Fibroblast of lung (primary cell): ENCODE results near the gene STOX2. TPM values are rescaled to one million over a fixed set of nuclear protein-coding genes. Genes with fewer than 3 reads are reported as not detected.

Experiments
- DNase-seq, 2 donors: peaks; one replicate each; pipeline versions ENCODE4 v3.0.0 to v3.0.0-alpha.2; 2010; ENCODE audit warnings: low read depth in 2 of 2
- H2AFZ ChIP-seq: 2 replicates; pipeline ENCODE4 v1.5.1; 2012; ENCODE audit warnings: low read length, control low read depth, inconsistent platforms
- H3K27ac ChIP-seq: 2 replicates; pipeline ENCODE4 v1.5.1; 2011; ENCODE audit warnings: low read length, control low read depth; ENCODE audit not compliant: insufficient read depth
- H3K27me3 ChIP-seq: 2 replicates; pipeline ENCODE4 v1.5.1; 2011; ENCODE audit warnings: mild to moderate bottlenecking, low read length; ENCODE audit not compliant: control insufficient read depth, insufficient read depth
- H3K36me3 ChIP-seq: 2 replicates; pipeline ENCODE4 v1.5.1; 2011; ENCODE audit warnings: low read length; ENCODE audit not compliant: control insufficient read depth, insufficient read depth
- H3K4me1 ChIP-seq: 2 replicates; pipeline ENCODE4 v1.5.1; 2011; ENCODE audit warnings: low read length; ENCODE audit not compliant: control insufficient read depth, insufficient read depth; ENCODE audit errors: extremely low read depth
- H3K4me2 ChIP-seq: 2 replicates; pipeline ENCODE4 v1.5.1; 2011; ENCODE audit warnings: low read length, control low read depth; ENCODE audit not compliant: insufficient read depth; ENCODE audit errors: extremely low read depth
- H3K4me3 ChIP-seq, 4 experiments: fragments of 200-600 bp in 1 of 4; sonication (generic) in 1 of 4; replicated peaks in 1 of 4; 2 replicates each; pipeline ENCODE4 v1.5.1; 2011 to 2016; ENCODE audit warnings: low read length in 4 of 4, low read depth in 3 of 4, mild to moderate bottlenecking in 3 of 4, control low read depth in 2 of 4, inconsistent platforms in 1 of 4, mixed read lengths in 1 of 4; ENCODE audit not compliant: insufficient read depth in 1 of 4; ENCODE audit errors: control extremely low read depth in 1 of 4
- H3K79me2 ChIP-seq: 2 replicates; pipeline ENCODE4 v1.5.1; 2012; ENCODE audit warnings: mild to moderate bottlenecking, low read length, inconsistent platforms; ENCODE audit not compliant: control insufficient read depth, insufficient read depth
- H3K9ac ChIP-seq: 2 replicates; pipeline ENCODE4 v1.5.1; 2011; ENCODE audit warnings: mild to moderate bottlenecking, low read length, control low read depth; ENCODE audit not compliant: insufficient read depth
- H3K9me3 ChIP-seq: 2 replicates; pipeline ENCODE4 v1.5.1; 2012; ENCODE audit warnings: low read depth, low read length; ENCODE audit not compliant: control insufficient read depth, insufficient read depth
- H4K20me1 ChIP-seq: 2 replicates; pipeline ENCODE4 v1.5.1; 2011; ENCODE audit warnings: low read length; ENCODE audit not compliant: control insufficient read depth, insufficient read depth; ENCODE audit errors: extremely low read depth
- CTCF ChIP-seq, 2 donors: IDR thresholded peaks in 1 of 2; conservative IDR thresholded peaks in 1 of 2; 1 replicate in 1 of 2; 2 replicates in 1 of 2; pipeline ENCODE4 v1.5.1; 2011 to 2012; ENCODE audit warnings: low read length in 2 of 2, control low read depth in 1 of 2, inconsistent platforms in 1 of 2, low read depth in 1 of 2, mild to moderate bottlenecking in 1 of 2
- EZH2 ChIP-seq: IDR thresholded peaks from 2 replicates; pipeline ENCODE4 v1.5.1; 2012; ENCODE audit warnings: low read length, control low read depth, mild to moderate bottlenecking; ENCODE audit errors: missing control alignments
- polyA plus RNA-seq, 2 donors: library from polyadenylated mRNA; depleted of rRNA in 1 of 2; stranded (reverse) in 1 of 2; unstranded in 1 of 2; fragments of >200 nt; gene quantifications; 2 replicates each; pipeline ENCODE4 v1.2.1, GENCODE V29; 2011 to 2012; ENCODE audit warnings: missing spikeins in 1 of 2
- total RNA-seq: library from RNA; depleted of rRNA; stranded (reverse); fragments of >200 nt; gene quantifications from 2 replicates; pipeline ENCODE4 v1.2.1, GENCODE V29; 2014

The STOX2 gene
- total and polyA plus RNA-seq, 2 donors (not counting 1 experiment from before 2014, with no cell fraction given): 0.66 to 3.3 TPM

- Histone ChIP-seq H2AFZ (no peak overlapping the region), H4K20me1 (no peaks in the 10 kb centered on the region), H3K27me3 (peaks cover 17% of the 10 kb centered on the region), H3K9ac (no peak overlapping the region), H3K4me2 (peak overlapping the region; percentile 9), H3K4me1 (no peaks in the 10 kb centered on the region), H3K4me3 (peak overlapping the region in 2 of 4 experiments; percentile 42 to 46), H3K9me3 (no peaks in the 10 kb centered on the region), H3K27ac (no peak overlapping the region), H3K36me3 (no peaks in the 10 kb centered on the region), H3K79me2 (no peaks in the 10 kb centered on the region)
- DNase-seq: no peak
- no peak for TF ChIP-seq CTCF (conservative IDR thresholded peaks at IDR 0.05 in 1 of 2, IDR thresholded peaks at IDR 0.05 in 1 of 2; ENCODE audit: low read depth in 1 of 2, low read length in 2 of 2)
- TF ChIP-seq EZH2: no peak
Observed at GRCh38 chr4:183906489-183906738, 1.3 kb downstream of the STOX2 start.

DNA sequence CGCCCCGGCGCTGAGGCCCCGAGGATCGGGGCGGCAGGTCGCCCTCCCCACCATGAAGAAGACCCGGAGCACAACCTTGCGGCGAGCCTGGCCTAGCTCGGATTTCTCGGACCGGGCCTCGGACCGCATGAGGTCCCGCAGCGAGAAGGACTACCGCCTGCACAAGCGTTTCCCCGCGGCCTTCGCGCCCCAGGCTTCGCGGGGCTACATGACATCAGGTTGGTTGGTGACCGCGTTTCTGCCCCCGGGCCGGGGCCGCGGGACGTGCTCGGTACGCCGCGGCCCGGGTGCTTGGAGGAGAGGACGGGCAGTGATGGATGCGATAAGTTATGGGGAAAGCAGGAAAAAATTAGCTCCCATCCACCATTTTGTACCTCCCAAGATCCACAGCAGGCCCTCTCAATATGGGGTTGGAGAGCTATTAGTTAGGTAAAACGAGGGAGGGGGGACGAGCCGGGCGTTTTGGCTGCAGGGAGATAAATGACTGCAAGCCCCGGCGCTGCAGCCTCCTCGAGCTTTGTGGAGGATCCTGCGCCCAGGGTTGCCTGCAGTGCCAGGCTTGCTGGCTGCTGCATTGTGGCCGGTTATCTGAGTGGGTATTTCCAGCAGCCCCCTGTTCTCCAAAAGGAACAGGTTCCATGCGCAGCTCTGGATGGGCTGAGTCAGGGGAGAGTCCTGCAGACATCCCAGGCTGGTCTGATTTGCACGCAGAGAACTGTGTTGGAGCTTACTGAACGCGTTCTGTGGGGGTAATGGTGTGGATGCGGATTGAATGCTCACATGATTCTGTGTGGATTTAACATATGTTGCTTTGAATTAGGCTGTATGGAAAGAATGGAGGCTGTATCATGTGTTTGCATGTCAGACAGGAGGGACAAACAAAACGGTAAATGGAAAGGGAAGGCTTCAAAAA lies 1.9 kb downstream of the STOX2 start:
- Histone ChIP-seq H3K27me3 (peaks cover 17% of the 10 kb centered on the region), H3K9ac (no peak overlapping the region), H3K27ac (no peak overlapping the region), H3K36me3 (no peaks in the 10 kb centered on the region), H3K79me2 (no peaks in the 10 kb centered on the region), H3K4me2 (peak overlapping the region; percentile 9), H3K4me1 (no peaks in the 10 kb centered on the region), H3K9me3 (no peaks in the 10 kb centered on the region), H3K4me3 (peak overlapping the region in 2 of 4 experiments; percentile 42 to 46), H2AFZ (no peak overlapping the region), H4K20me1 (no peaks in the 10 kb centered on the region)
- TF ChIP-seq CTCF (conservative IDR thresholded peaks at IDR 0.05 in 1 of 2, IDR thresholded peaks at IDR 0.05 in 1 of 2; ENCODE audit: low read depth in 1 of 2, low read length in 2 of 2): no peak
- no peak for TF ChIP-seq EZH2
- peak in 1 of 2 donors; percentile 7 for DNase-seq

DNA sequence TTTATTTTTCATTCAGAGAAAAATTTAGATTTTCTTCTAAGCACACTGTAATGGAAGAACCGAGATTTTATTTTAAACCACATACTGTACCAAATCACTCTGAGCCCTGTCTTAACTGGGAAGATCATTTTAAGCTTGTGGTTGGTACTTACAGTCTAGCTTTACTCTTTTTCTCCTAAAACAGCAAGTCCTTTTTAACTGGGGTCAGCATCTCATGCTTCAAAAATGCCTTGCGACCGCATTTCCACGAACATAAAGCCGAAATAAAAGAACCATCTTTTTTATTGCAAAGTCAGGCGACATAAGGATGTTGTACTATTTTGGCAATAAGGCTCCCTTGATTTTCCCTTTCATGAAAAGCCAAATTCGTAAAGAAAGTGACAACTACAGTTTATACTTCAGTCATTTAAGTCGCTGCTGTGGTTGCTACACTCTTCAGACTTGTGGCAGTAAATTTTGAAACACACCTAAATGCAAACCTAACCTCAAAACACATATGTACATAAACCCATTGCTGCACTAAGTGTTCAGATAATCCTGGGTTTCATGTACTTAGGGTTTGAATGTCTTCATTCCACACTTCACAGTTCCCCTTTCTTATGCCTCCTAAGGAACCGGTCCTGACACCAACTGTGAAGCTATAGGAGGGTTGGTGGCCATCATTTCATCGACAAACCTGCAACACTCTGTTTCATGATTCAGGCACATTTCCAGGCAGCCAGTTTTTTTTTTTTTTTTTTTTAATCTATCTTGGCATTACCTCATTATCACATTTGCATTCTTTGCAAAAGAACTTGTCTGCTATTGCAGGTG lies 3.0 kb downstream of the STOX2 start:
- Histone ChIP-seq H3K4me2 (no peak overlapping the region), H2AFZ (no peak overlapping the region), H3K79me2 (no peaks in the 10 kb centered on the region), H4K20me1 (no peaks in the 10 kb centered on the region), H3K27ac (no peak overlapping the region), H3K9me3 (no peaks in the 10 kb centered on the region), H3K4me1 (no peaks in the 10 kb centered on the region), H3K4me3 (peak overlapping the region in 1 of 4 experiments; percentile 46), H3K27me3 (peaks cover 17% of the 10 kb centered on the region), H3K9ac (no peak overlapping the region), H3K36me3 (no peaks in the 10 kb centered on the region)
- TF ChIP-seq CTCF (conservative IDR thresholded peaks at IDR 0.05 in 1 of 2, IDR thresholded peaks at IDR 0.05 in 1 of 2; ENCODE audit: low read depth in 1 of 2, low read length in 2 of 2) (no peak), EZH2 (no peak)
- DNase-seq: no peak
